WTC11 (cell line): Measurements from ENCODE around the gene MSX1. TPM values are rescaled to one million over a fixed set of nuclear protein-coding genes. Genes with fewer than 3 reads are reported as not detected.
A peak's percentile ranks its signal among the peaks of the same experiment; 100 is the strongest.

Experiments used
- ATAC-seq: fragments of 200-7000 bp; cut with Tn5 transposase; 2 replicates; pipeline ENCODE4 v1.10.0; 2021; ENCODE audit warnings: mild to moderate bottlenecking, moderate library complexity
- CTCF ChIA-PET: fragments of 300-600 bp; sonication (Branson Sonifier 250); formaldehyde crosslinking; loops from one replicate; lab custom pipeline; 2021; ENCODE audit warnings: antibody characterized with exemption; lab: Charles Lee
- POLR2A ChIA-PET: fragments of 350-600 bp; sonication (Branson Sonifier 250); formaldehyde crosslinking; loops from one replicate; lab custom pipeline; 2021; ENCODE audit warnings: antibody characterized with exemption; lab: Charles Lee
- DNase-seq: peaks from one replicate; pipeline ENCODE4 v3.0.0; 2021; ENCODE audit warnings: low spot score
- H3K27ac Mint-ChIP-seq: 2 replicates; pipeline ENCODE4 v1.8.0; 2021; ENCODE audit warnings: mixed read lengths
- H3K27me3 Mint-ChIP-seq: 2 replicates; pipeline ENCODE4 v1.8.0; 2021; ENCODE audit warnings: low read depth, mild to moderate bottlenecking, moderate library complexity, mixed read lengths
- H3K36me3 Mint-ChIP-seq: 2 replicates; pipeline ENCODE4 v1.8.0; 2021; ENCODE audit warnings: mixed read lengths
- H3K4me1 Mint-ChIP-seq: 2 replicates; pipeline ENCODE4 v1.8.0; 2022; ENCODE audit warnings: mixed read lengths
- H3K4me3 Mint-ChIP-seq: 2 replicates; pipeline ENCODE4 v1.8.0; 2021; ENCODE audit warnings: mild to moderate bottlenecking, moderate library complexity, mixed read lengths
- H3K9me3 Mint-ChIP-seq: 2 replicates; pipeline ENCODE4 v1.8.0; 2021; ENCODE audit warnings: mixed read lengths
- ARID4B ChIP-seq: sonication (generic); formaldehyde crosslinking; IDR thresholded peaks from 2 replicates; pipeline ENCODE4 v1.8.0; 2023; ENCODE audit warnings: missing genetic modification reagents, mild to moderate bottlenecking, borderline replicate concordance
- ATF3 ChIP-seq: sonication (generic); formaldehyde crosslinking; conservative IDR thresholded peaks from 2 replicates; pipeline ENCODE4 v1.8.1; 2022; ENCODE audit warnings: mild to moderate bottlenecking, missing genetic modification reagents
- CBFB ChIP-seq: sonication (generic); formaldehyde crosslinking; IDR thresholded peaks from 2 replicates; pipeline ENCODE4 v1.8.1; 2022; ENCODE audit warnings: mild to moderate bottlenecking, low read depth, missing genetic modification reagents
- CREB1 ChIP-seq: sonication (generic); formaldehyde crosslinking; IDR thresholded peaks from 2 replicates; pipeline ENCODE4 v1.8.0; 2023; ENCODE audit warnings: mild to moderate bottlenecking, missing genetic modification reagents
- GABPB1 ChIP-seq: sonication (generic); formaldehyde crosslinking; IDR thresholded peaks from 2 replicates; pipeline ENCODE4 v1.8.1; 2023; ENCODE audit warnings: mild to moderate bottlenecking, missing genetic modification reagents
- IRF2 ChIP-seq: sonication (generic); formaldehyde crosslinking; IDR thresholded peaks from 2 replicates; pipeline ENCODE4 v1.8.0; 2022; ENCODE audit warnings: low read depth, missing genetic modification reagents, borderline replicate concordance
- KAT7 ChIP-seq: sonication (generic); formaldehyde crosslinking; IDR thresholded peaks from 2 replicates; pipeline ENCODE4 v1.8.1; 2023; ENCODE audit warnings: missing genetic modification reagents, mild to moderate bottlenecking, borderline replicate concordance
- MYBL2 ChIP-seq: sonication (generic); formaldehyde crosslinking; IDR thresholded peaks from 2 replicates; pipeline ENCODE4 v1.8.1; 2023; ENCODE audit warnings: mild to moderate bottlenecking, moderate library complexity, missing genetic modification reagents
- SMAD3 ChIP-seq: sonication (generic); formaldehyde crosslinking; IDR thresholded peaks from 2 replicates; pipeline ENCODE4 v1.8.0; 2022; ENCODE audit warnings: missing genetic modification reagents, mild to moderate bottlenecking, borderline replicate concordance
- ZBTB21 ChIP-seq: sonication (generic); formaldehyde crosslinking; IDR thresholded peaks from 2 replicates; pipeline ENCODE4 v1.8.1; 2023; ENCODE audit warnings: mild to moderate bottlenecking, missing genetic modification reagents, borderline replicate concordance
- ZBTB43 ChIP-seq: sonication (generic); formaldehyde crosslinking; IDR thresholded peaks from 2 replicates; pipeline ENCODE4 v1.8.1; 2023; ENCODE audit warnings: mild to moderate bottlenecking, missing genetic modification reagents
- ZNF423 ChIP-seq: fragments of 250-450 bp; sonication (Bioruptor Pico); IDR thresholded peaks from 2 replicates; pipeline ENCODE4 v2.1.2; 2022; ENCODE audit warnings: mild to moderate bottlenecking, moderate library complexity
- total RNA-seq: library from RNA; stranded (reverse); gene quantifications from 3 replicates; pipeline ENCODE4 v1.2.3, GENCODE V29; 2021

The MSX1 gene
- total RNA-seq, 1 experiment from 2014 or later, result 0.28 TPM

GRCh38 chr4:4858527-4859324, 739 bp upstream of the MSX1 start:
- Mint-ChIP-seq H3K27ac (no peak overlapping the region), H3K9me3 (no peaks in the 10 kb centered on the region), H3K27me3 (peaks cover 56% of the 10 kb centered on the region), H3K4me3 (peak overlapping the region; percentile 25), H3K36me3 (peaks cover 2% of the 10 kb centered on the region; the same call in 1 of the 2 replicates), H3K4me1 (peaks cover 55% of the 10 kb centered on the region)
- ATAC-seq (no peak), DNase-seq (no peak)
- ChIA-PET CTCF (interaction anchor here (1.0 to 1.7 kb wide), 2 partner anchors 9 to 190 kb away, joined by 4 to 6 read pairs; no protein-coding TSS in a partner anchor), POLR2A (interaction anchor here (0.6 kb wide), 1 partner anchor 165 kb away, joined by 5 read pairs; no protein-coding TSS in a partner anchor)
- TF ChIP-seq IRF2 (CRISPR knock-in tag) (no peak), ZBTB21 (CRISPR knock-in tag) (no peak), CBFB (no peak), MYBL2 (CRISPR knock-in tag) (no peak), CREB1 (CRISPR knock-in tag) (no peak), ARID4B (CRISPR knock-in tag) (no peak), ZNF423 (CRISPR knock-in tag) (no peak), KAT7 (CRISPR knock-in tag) (no peak)

- no peak for TF ChIP-seq SMAD3
- no peak for TF ChIP-seq ZBTB43 (CRISPR knock-in tag)
- TF ChIP-seq, all 79 proteins: peak for 0
- Mint-ChIP-seq H3K27ac (no peak overlapping the region), H3K9me3 (no peaks in the 10 kb centered on the region), H3K36me3 (peaks cover 2% of the 10 kb centered on the region; the same call in 1 of the 2 replicates), H3K4me1 (peaks cover 56% of the 10 kb centered on the region), H3K27me3 (peaks cover 43% of the 10 kb centered on the region), H3K4me3 (peak overlapping the region; percentile 66)
- CTCF ChIA-PET, result interaction anchor here (0.6 to 3.0 kb wide), 5 partner anchors 10 to 442 kb away, joined by 3 to 17 read pairs (median 5); no protein-coding TSS in a partner anchor
- ATAC-seq, result no peak
- no peak for DNase-seq
- POLR2A ChIA-PET, result interaction anchor here (0.6 kb wide), 1 partner anchor 167 kb away, joined by 5 read pairs; no protein-coding TSS in a partner anchor
These were observed 534 bp downstream of the MSX1 start for GRCh38 chr4:4859799-4860599.

GRCh38 chr4:4860600-4861389, 1.3 kb downstream of the MSX1 start:
- H3K27ac Mint-ChIP-seq, result no peak overlapping the region
- peaks cover 2% of the 10 kb centered on the region; the same call in 1 of the 2 replicates for H3K36me3 Mint-ChIP-seq
- CTCF ChIA-PET, result interaction anchor here (0.6 to 3.0 kb wide), 4 partner anchors 9 to 441 kb away, joined by 3 to 17 read pairs (median 6); no protein-coding TSS in a partner anchor
- TF ChIP-seq GABPB1 (CRISPR knock-in tag) (0 out of 2 replicates have a peak, but pooled peaks have one; percentile 5), KAT7 (CRISPR knock-in tag) (no peak), ATF3 (no peak)
- TF ChIP-seq, all 79 proteins: peak for 1
- Mint-ChIP-seq H3K4me3 (peak overlapping the region; percentile 66), H3K27me3 (peaks cover 35% of the 10 kb centered on the region), H3K9me3 (no peaks in the 10 kb centered on the region), H3K4me1 (peaks cover 54% of the 10 kb centered on the region)
- POLR2A ChIA-PET, result no interaction called here
- DNase-seq (peak; percentile 42), ATAC-seq (no peak)
